Left lung (tissue), 10 donors: Measurements from ENCODE around the gene KDM4B. TPM values are rescaled to one million over a fixed set of nuclear protein-coding genes. Genes with fewer than 3 reads are reported as not detected.
"Not testable (repeated sequence)": the region's sequence is repeated elsewhere in the genome, so short reads cannot be mapped to it uniquely, and the experiment has no call there.

Experiments
- ATAC-seq: fragments of 200-7000 bp; cut with Tn5 transposase; one replicate; pipeline ENCODE4 v1.9.1; 2020; ENCODE audit warnings: moderate library complexity
- DNase-seq, 4 donors: peaks; one replicate each; pipeline ENCODE4 v3.0.0-alpha.2; 2013 to 2020
- H3K27ac ChIP-seq, 2 donors: fragments of 200-600 bp; sonication (generic) in 1 of 2; one replicate each; pipeline versions ENCODE4 v1.5.0 to v1.8.0; 2020 to 2021
- H3K27me3 ChIP-seq, 2 donors: fragments of 200-600 bp; sonication (generic) in 1 of 2; one replicate each; pipeline versions ENCODE4 v1.5.0 to v1.8.0; 2020 to 2021
- H3K36me3 ChIP-seq, 2 donors: fragments of 200-600 bp; sonication (generic) in 1 of 2; one replicate each; pipeline versions ENCODE4 v1.5.0 to v1.8.0; 2020 to 2021
- H3K4me1 ChIP-seq, 2 donors: fragments of 200-600 bp; one replicate each; pipeline ENCODE4 v1.8.0; 2021
- H3K4me3 ChIP-seq, 2 donors: fragments of 200-600 bp; sonication (generic) in 1 of 2; one replicate each; pipeline versions ENCODE4 v1.5.0 to v1.8.0; 2020 to 2021; ENCODE audit warnings: mild to moderate bottlenecking in 1 of 2
- H3K9me3 ChIP-seq, 2 donors: fragments of 200-600 bp; sonication (generic) in 1 of 2; one replicate each; pipeline versions ENCODE4 v1.5.0 to v1.8.0; 2020 to 2021
- CTCF ChIP-seq, 2 donors: fragments of 200-600 bp; sonication (generic) in 1 of 2; IDR thresholded peaks; one replicate each; pipeline versions ENCODE4 v1.5.0 to v1.8.0; 2021; ENCODE audit warnings: antibody characterized with exemption in 2 of 2
- intact Hi-C, 2 donors: fragments of 100-400 bp; cut with DNase I; formaldehyde crosslinking; loops; one replicate each; pipeline versions ENCODE4 v1.11.2 to v1.14.2; 2022
- polyA plus RNA-seq, 6 donors: library from polyadenylated mRNA; unstranded; fragments of 120-200 nt; gene quantifications; one replicate each; pipeline ENCODE4 v1.2.1, GENCODE V29; 2013; ENCODE audit not compliant: insufficient read length in 6 of 6
- total RNA-seq, 2 donors: library from RNA; stranded (reverse); fragmentation: NEBNext Ultra II Directional; extraction: Animal tissue kit (Norgen Biotek cat#: 25700); gene quantifications; one replicate each; pipeline ENCODE4 v1.2.1, GENCODE V29; 2021
- donor health status: DM: no; HTN: yes; CAD: no.
- donor health status: DM: no; HTN: no; CAD: no.

KDM4B gene
- total and polyA plus RNA-seq, 8 donors = 24.6 to 42.1 (median 31.1) TPM

GRCh38 chr19:5154799-5155426 is 186.0 kb downstream of the KDM4B start:
- Histone ChIP-seq H3K27me3 (no peaks in the 10 kb centered on the region), H3K9me3 (peaks cover 0 to 18% of the 10 kb centered on the region in 2 donors), H3K4me1 (no peaks in the 10 kb centered on the region), H3K4me3 (no peak overlapping the region), H3K27ac (no peak overlapping the region), H3K36me3 (peaks cover 0 to 28% of the 10 kb centered on the region in 2 donors)
- ATAC-seq = no peak
- TF ChIP-seq CTCF (IDR thresholded peaks at IDR 0.05) = no peak
- intact Hi-C loops = no loop called here
- DNase-seq = no peak

- no peak for TF ChIP-seq CTCF (IDR thresholded peaks at IDR 0.05)
- Histone ChIP-seq H3K27me3 (no peaks in the 10 kb centered on the region), H3K36me3 (peaks cover 0 to 20% of the 10 kb centered on the region in 2 donors), H3K4me1 (no peaks in the 10 kb centered on the region), H3K9me3 (peaks cover 0 to 18% of the 10 kb centered on the region in 2 donors), H3K27ac (no peak overlapping the region), H3K4me3 (no peak overlapping the region)
- intact Hi-C loops = no loop called here
- no peak for DNase-seq
- no peak for ATAC-seq
Measured at GRCh38 chr19:5155586-5156210, 186.8 kb downstream of the KDM4B start.

- H3K4me1 ChIP-seq = no peaks in the 10 kb centered on the region
- ATAC-seq (no peak), DNase-seq (no peak)
- peaks cover 0 to 18% of the 10 kb centered on the region in 2 donors for H3K9me3 ChIP-seq
- H3K36me3 ChIP-seq = peaks cover 0 to 13% of the 10 kb centered on the region in 2 donors
- H3K4me3 ChIP-seq = no peak overlapping the region
- no peaks in the 10 kb centered on the region for H3K27me3 ChIP-seq
- TF ChIP-seq CTCF (IDR thresholded peaks at IDR 0.05) = no peak
- H3K27ac ChIP-seq = no peak overlapping the region
- intact Hi-C loops = no loop called here
Measured at GRCh38 chr19:5156231-5156986, 187.5 kb downstream of the KDM4B start.

- Histone ChIP-seq H3K4me3 (no peak overlapping the region), H3K27ac (no peak overlapping the region), H3K9me3 (peaks cover 0 to 18% of the 10 kb centered on the region in 2 donors), H3K36me3 (peaks cover 0 to 5% of the 10 kb centered on the region in 2 donors), H3K27me3 (no peaks in the 10 kb centered on the region), H3K4me1 (no peaks in the 10 kb centered on the region)
- no peak for ATAC-seq
- intact Hi-C loops = no loop called here
- no peak for TF ChIP-seq CTCF (IDR thresholded peaks at IDR 0.05)
- DNase-seq = no peak
Measured at GRCh38 chr19:5157186-5157585, 188.3 kb downstream of the KDM4B start.

GRCh38 chr19:5158549-5159134 is 189.7 kb downstream of the KDM4B start:
- ATAC-seq = not testable (repeated sequence)

GRCh38 chr19:5160158-5160795 is 191.4 kb downstream of the KDM4B start:
- H3K36me3 ChIP-seq, H3K4me3 ChIP-seq, H3K27ac ChIP-seq, H3K4me1 ChIP-seq, H3K27me3 ChIP-seq, DNase-seq, ATAC-seq, intact Hi-C loops: not testable (repeated sequence)
- H3K9me3 ChIP-seq = peaks cover 0 to 18% of the 10 kb centered on the region in 2 donors

More at GRCh38 chr19:5158549-5159134, 189.7 kb downstream of the KDM4B start:
- H3K27me3 ChIP-seq, intact Hi-C loops, H3K4me3 ChIP-seq, H3K4me1 ChIP-seq, DNase-seq, H3K36me3 ChIP-seq, H3K27ac ChIP-seq: not testable (repeated sequence)
- peaks cover 0 to 18% of the 10 kb centered on the region in 2 donors for H3K9me3 ChIP-seq

- H3K27me3 ChIP-seq, ATAC-seq, intact Hi-C loops, DNase-seq, H3K9me3 ChIP-seq, H3K36me3 ChIP-seq, H3K4me3 ChIP-seq, H3K27ac ChIP-seq, H3K4me1 ChIP-seq: not testable (repeated sequence)
Measured at GRCh38 chr19:5164845-5165696, 196.2 kb downstream of the KDM4B start.
